Measurements from ENCODE around the gene BMP8B. TPM values are rescaled to one million over a fixed set of nuclear protein-coding genes. Genes with fewer than 3 reads are reported as not detected.
"Not testable (repeated sequence)": the region's sequence is repeated elsewhere in the genome, so short reads cannot be mapped to it uniquely, and the experiment has no call there.

Gene BMP8B
- total RNA-seq, 1 donor from 2014 or later: 0.10 TPM

DNA sequence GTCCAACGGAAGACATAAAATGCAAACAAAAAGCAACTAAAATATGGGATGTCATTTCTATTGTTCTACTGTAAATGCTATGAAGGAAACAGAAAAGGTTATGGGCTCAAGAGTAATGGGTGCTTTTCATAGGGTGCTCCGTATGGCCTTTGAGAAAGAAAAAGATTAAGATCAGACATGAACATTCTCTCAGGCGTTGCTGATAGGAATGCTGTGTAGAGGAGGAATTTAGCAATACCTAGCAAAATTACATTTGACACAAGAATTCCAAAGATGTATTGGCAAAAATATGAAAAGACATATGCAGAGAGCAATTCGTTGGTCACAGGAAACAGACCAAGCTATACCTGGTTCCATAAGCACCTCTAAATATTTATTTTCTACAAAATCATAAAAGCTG lies 11.8 kb downstream of the BMP8B start:
- H3K27ac Mint-ChIP-seq (ENCODE audit: unreplicated experiment): no peak overlapping the region
- H3K4me1 Mint-ChIP-seq (ENCODE audit: unreplicated experiment): no peaks in the 10 kb centered on the region
- no peak overlapping the region for H3K4me3 Mint-ChIP-seq (ENCODE audit: unreplicated experiment)
- TF ChIP-seq CTCF (IDR thresholded peaks at IDR 0.05; ENCODE audit: unreplicated experiment): no peak
- DNase-seq (ENCODE audit: low spot score): no peak
- no peaks in the 10 kb centered on the region for H3K36me3 Mint-ChIP-seq (ENCODE audit: low read depth, unreplicated experiment)
- H3K9me3 Mint-ChIP-seq (ENCODE audit: unreplicated experiment): no peaks in the 10 kb centered on the region
- peaks cover 1% of the 10 kb centered on the region for H3K27me3 Mint-ChIP-seq (ENCODE audit: unreplicated experiment)

- TF ChIP-seq CTCF (IDR thresholded peaks at IDR 0.05; ENCODE audit: unreplicated experiment): no peak
- H3K9me3 Mint-ChIP-seq (ENCODE audit: unreplicated experiment): no peaks in the 10 kb centered on the region
- H3K27ac Mint-ChIP-seq (ENCODE audit: unreplicated experiment): no peak overlapping the region
- H3K36me3 Mint-ChIP-seq (ENCODE audit: low read depth, unreplicated experiment): no peaks in the 10 kb centered on the region
- no peak for DNase-seq (ENCODE audit: low spot score)
- H3K27me3 Mint-ChIP-seq (ENCODE audit: unreplicated experiment): peaks cover 1% of the 10 kb centered on the region
- no peaks in the 10 kb centered on the region for H3K4me1 Mint-ChIP-seq (ENCODE audit: unreplicated experiment)
- no peak overlapping the region for H3K4me3 Mint-ChIP-seq (ENCODE audit: unreplicated experiment)
These were observed 12.3 kb downstream of the BMP8B start for GRCh38 chr1:39776400-39776713.

DNA sequence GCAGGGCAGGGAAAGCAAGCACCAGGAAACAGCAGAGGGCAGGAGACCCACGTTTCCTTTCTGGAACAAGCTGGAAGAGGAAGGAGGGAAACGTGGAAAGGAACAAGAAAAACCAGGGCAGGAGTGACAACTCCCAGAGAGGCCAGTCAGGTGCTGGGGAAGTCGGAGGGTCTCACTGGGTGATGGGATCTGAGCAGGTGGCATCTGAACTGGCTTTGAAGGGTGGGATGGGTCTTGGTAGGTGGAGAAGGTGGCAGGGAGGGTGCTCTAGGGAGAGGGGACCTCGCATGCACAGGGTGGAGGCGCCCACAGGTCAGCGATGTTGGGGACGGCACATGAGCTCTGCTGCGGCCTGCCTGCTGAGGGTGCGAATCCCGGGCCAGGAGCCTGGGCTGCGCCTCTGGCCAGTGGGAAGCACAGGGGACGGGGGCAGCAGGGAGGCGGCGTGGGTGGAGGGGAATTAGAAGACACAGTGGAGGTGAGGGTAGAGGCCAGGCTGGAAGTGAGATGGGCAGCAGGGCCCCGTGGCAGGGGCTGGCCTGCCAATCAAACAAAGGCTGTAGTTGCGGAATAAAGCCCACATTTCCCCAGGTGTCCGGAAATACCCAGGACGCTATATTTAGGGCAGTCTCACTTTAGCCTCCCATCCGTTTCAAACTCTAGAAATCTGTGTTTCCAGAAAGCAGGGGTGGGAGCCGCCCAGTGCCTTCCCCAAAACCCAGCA lies 12.8 kb downstream of the BMP8B start:
- not testable (repeated sequence) for H3K9me3 Mint-ChIP-seq (ENCODE audit: unreplicated experiment); DNase-seq (ENCODE audit: low spot score); H3K27ac Mint-ChIP-seq (ENCODE audit: unreplicated experiment); H3K36me3 Mint-ChIP-seq (ENCODE audit: low read depth, unreplicated experiment); H3K27me3 Mint-ChIP-seq (ENCODE audit: unreplicated experiment); H3K4me1 Mint-ChIP-seq (ENCODE audit: unreplicated experiment); H3K4me3 Mint-ChIP-seq (ENCODE audit: unreplicated experiment)

DNA sequence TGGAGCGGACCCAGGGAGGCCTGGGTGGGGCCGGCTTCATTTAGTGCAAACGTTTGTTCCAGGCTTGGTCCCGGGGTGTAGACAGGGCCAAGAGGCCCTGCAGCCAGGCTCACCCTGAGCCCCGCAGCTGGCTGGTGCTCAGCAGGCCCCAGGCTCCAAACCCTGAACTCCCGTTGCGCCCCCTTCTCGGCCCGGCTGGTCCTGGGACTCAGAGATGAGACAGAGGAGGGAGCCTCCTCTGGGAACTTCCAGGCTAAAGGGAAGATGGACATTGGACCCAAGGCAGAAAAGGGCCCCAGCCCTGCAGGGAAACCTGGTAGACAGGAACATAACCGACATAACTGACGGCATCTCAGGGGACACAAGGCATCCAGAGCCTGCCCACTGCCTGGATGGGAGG lies 13.5 kb downstream of the BMP8B start:
- not testable (repeated sequence) for H3K27ac Mint-ChIP-seq (ENCODE audit: unreplicated experiment); H3K36me3 Mint-ChIP-seq (ENCODE audit: low read depth, unreplicated experiment); DNase-seq (ENCODE audit: low spot score); H3K4me1 Mint-ChIP-seq (ENCODE audit: unreplicated experiment); H3K9me3 Mint-ChIP-seq (ENCODE audit: unreplicated experiment); H3K27me3 Mint-ChIP-seq (ENCODE audit: unreplicated experiment); H3K4me3 Mint-ChIP-seq (ENCODE audit: unreplicated experiment)

DNA sequence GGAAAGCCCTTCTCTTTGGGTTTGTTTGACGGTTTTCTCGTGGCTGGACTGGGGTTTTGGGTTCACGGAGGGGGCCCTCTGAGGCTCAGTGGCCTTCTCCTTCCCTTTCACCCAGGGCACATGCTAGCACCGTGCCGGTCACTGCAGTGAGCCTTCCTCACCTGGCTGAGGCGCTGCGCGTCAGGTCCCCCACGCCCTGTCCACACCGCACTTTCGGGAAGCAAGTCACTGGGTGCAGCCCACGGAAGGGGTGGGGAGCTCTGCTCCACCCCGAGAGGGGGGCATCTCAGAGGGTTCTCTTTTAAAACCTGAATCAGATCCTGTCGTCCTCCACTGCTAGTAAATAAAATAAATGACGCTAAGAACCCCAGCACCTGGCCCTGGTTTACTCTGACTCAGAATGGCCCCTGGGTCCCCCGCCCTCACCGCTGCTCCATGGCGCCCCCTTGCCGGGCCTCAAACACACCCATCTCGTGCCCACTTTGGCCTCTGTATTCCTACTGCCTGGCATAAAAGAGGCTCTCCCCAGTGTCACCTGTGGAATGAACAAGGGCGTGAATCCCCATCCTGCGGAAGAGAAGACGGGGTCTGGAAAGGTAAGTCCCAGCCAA lies 15.2 kb downstream of the BMP8B start:
- not testable (repeated sequence) for H3K9me3 Mint-ChIP-seq (ENCODE audit: unreplicated experiment); H3K27me3 Mint-ChIP-seq (ENCODE audit: unreplicated experiment); H3K4me3 Mint-ChIP-seq (ENCODE audit: unreplicated experiment); DNase-seq (ENCODE audit: low spot score); H3K27ac Mint-ChIP-seq (ENCODE audit: unreplicated experiment); H3K4me1 Mint-ChIP-seq (ENCODE audit: unreplicated experiment); H3K36me3 Mint-ChIP-seq (ENCODE audit: low read depth, unreplicated experiment)

DNA sequence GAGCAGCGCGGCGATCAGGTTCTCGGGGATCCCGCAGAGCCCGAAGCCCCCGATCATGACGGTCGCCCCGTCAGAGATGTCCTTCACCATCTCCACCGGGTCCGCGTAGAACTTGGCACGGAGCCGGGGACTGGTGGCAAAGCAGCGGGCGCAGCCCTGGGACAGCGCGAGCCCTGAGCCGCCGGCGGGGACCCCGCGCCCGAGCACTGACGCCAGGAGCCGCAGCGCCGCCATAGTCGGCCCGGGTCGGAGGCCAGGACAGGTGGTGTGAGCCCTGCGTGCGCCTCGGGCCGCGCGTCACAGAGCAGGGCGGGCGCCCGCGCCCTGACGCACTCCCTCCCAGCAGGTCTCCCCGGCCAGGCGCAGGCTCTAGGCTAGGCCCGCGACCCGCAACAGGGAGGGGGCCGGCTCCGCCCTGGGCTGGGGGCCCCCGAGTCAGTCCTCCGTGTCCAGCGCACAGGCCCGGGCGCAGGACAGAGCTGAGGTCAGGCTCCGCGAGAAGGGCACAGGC lies 17.6 kb downstream of the BMP8B start, which contains the start of gene OXCT2:
Gene OXCT2 (minus strand): TSS at position 327 of the 511 bp plus-strand sequence. CDS start 93 bp downstream, at position 234.
- peak within 1 kb of the TSS; percentile 68 for H3K4me3 Mint-ChIP-seq (ENCODE audit: unreplicated experiment)
- not testable (repeated sequence) for H3K27ac Mint-ChIP-seq (ENCODE audit: unreplicated experiment); H3K4me1 Mint-ChIP-seq (ENCODE audit: unreplicated experiment); DNase-seq (ENCODE audit: low spot score); H3K27me3 Mint-ChIP-seq (ENCODE audit: unreplicated experiment); H3K36me3 Mint-ChIP-seq (ENCODE audit: low read depth, unreplicated experiment); H3K9me3 Mint-ChIP-seq (ENCODE audit: unreplicated experiment)

GRCh38 chr1:39770100-39771021 lies 18.3 kb downstream of the BMP8B start:
- peak overlapping the region; percentile 68 for H3K4me3 Mint-ChIP-seq (ENCODE audit: unreplicated experiment)

DNA sequence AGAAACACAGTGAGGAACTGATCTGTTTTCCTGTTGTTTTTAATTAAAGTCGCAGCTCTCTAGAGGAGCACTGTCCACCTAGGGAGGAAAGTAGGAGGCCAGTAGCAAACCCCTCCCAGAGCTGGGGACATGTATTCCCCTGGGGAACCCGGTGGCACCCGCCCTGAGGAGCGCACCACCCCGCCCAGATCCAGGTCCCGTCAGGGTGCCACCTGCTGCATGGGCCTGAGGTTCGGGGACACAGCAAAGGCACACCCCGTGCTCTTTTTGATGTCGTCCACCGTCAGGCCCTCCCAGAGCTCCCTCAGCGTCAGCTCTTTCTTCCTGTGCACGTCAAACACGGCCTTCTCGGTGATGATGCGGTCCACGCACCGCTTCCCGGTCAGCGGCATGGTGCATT lies 19.2 kb downstream of the BMP8B start:
- H3K4me1 Mint-ChIP-seq (ENCODE audit: unreplicated experiment); DNase-seq (ENCODE audit: low spot score); H3K36me3 Mint-ChIP-seq (ENCODE audit: low read depth, unreplicated experiment); H3K27ac Mint-ChIP-seq (ENCODE audit: unreplicated experiment); H3K27me3 Mint-ChIP-seq (ENCODE audit: unreplicated experiment); H3K9me3 Mint-ChIP-seq (ENCODE audit: unreplicated experiment); H3K4me3 Mint-ChIP-seq (ENCODE audit: unreplicated experiment): not testable (repeated sequence)

More at GRCh38 chr1:39770100-39771021, 18.3 kb downstream of the BMP8B start:
- not testable (repeated sequence) for H3K4me1 Mint-ChIP-seq (ENCODE audit: unreplicated experiment); H3K27me3 Mint-ChIP-seq (ENCODE audit: unreplicated experiment); DNase-seq (ENCODE audit: low spot score); H3K27ac Mint-ChIP-seq (ENCODE audit: unreplicated experiment); H3K9me3 Mint-ChIP-seq (ENCODE audit: unreplicated experiment); H3K36me3 Mint-ChIP-seq (ENCODE audit: low read depth, unreplicated experiment)

GRCh38 chr1:39766466-39766865 lies 22.2 kb downstream of the BMP8B start:
- not testable (repeated sequence) for H3K4me3 Mint-ChIP-seq (ENCODE audit: unreplicated experiment); H3K9me3 Mint-ChIP-seq (ENCODE audit: unreplicated experiment); H3K36me3 Mint-ChIP-seq (ENCODE audit: low read depth, unreplicated experiment); H3K27ac Mint-ChIP-seq (ENCODE audit: unreplicated experiment); H3K4me1 Mint-ChIP-seq (ENCODE audit: unreplicated experiment); DNase-seq (ENCODE audit: low spot score); H3K27me3 Mint-ChIP-seq (ENCODE audit: unreplicated experiment)

DNA sequence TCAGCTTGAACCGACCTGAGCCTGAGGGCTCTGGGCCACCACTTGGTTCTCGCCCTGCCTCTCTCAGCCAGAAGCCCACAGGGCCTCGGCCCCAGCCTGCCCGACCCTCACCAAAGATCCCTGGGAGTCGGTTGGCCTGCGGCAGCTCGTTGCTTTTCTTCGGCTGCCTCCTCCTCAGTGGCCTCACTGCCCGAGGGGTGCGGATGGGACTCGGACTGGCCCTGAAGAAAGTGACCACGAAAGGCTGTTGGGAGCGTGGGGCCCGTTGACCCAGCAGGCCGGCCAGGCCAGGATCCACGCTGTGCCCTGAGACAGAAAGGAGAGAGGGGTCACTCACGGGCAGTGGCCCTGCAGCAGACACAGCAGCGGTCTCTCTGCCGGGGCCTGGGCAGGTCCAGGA lies 24.2 kb downstream of the BMP8B start:
- not testable (repeated sequence) for DNase-seq (ENCODE audit: low spot score); H3K27ac Mint-ChIP-seq (ENCODE audit: unreplicated experiment); H3K4me1 Mint-ChIP-seq (ENCODE audit: unreplicated experiment); H3K27me3 Mint-ChIP-seq (ENCODE audit: unreplicated experiment); H3K9me3 Mint-ChIP-seq (ENCODE audit: unreplicated experiment); H3K4me3 Mint-ChIP-seq (ENCODE audit: unreplicated experiment); H3K36me3 Mint-ChIP-seq (ENCODE audit: low read depth, unreplicated experiment)
